RWPE2 (cell line): ENCODE measurements around the gene SMIM31.

Experiments
- ATAC-seq: fragments of 200-7000 bp; cut with Tn5 transposase; 3 replicates; pipeline ENCODE4 v1.9.1; 2021; ENCODE audit warnings: low read depth
- DNase-seq: peaks from one replicate; pipeline ENCODE4 v3.0.0-alpha.2; 2020; ENCODE audit warnings: low spot score
- H3K27ac ChIP-seq: fragments of 450-650 bp; 2 replicates; pipeline ENCODE4 v1.5.1; 2017; ENCODE audit warnings: mild to moderate bottlenecking; ENCODE audit not compliant: poor library complexity, severe bottlenecking
- H3K27me3 ChIP-seq: fragments of 250-450 bp; sonication (Bioruptor Pico); 2 replicates; pipeline ENCODE4 v1.5.1; 2021; ENCODE audit warnings: mild to moderate bottlenecking, moderate library complexity; ENCODE audit not compliant: insufficient read depth, poor library complexity, severe bottlenecking
- H3K36me3 ChIP-seq: fragments of 250-450 bp; sonication (Bioruptor Pico); 2 replicates; pipeline ENCODE4 v1.5.1; 2020; ENCODE audit warnings: low read depth, mild to moderate bottlenecking, moderate library complexity
- H3K4me1 ChIP-seq: fragments of 250-450 bp; sonication (Bioruptor Pico); 2 replicates; pipeline ENCODE4 v1.5.1; 2021; ENCODE audit warnings: mild to moderate bottlenecking, moderate library complexity; ENCODE audit not compliant: insufficient read depth, poor library complexity, severe bottlenecking
- H3K4me3 ChIP-seq: fragments of 250-450 bp; sonication (Bioruptor Pico); 2 replicates; pipeline ENCODE4 v1.5.1; 2021; ENCODE audit warnings: mild to moderate bottlenecking, moderate library complexity; ENCODE audit not compliant: severe bottlenecking
- H3K9me3 ChIP-seq: fragments of 250-450 bp; sonication (Bioruptor Pico); 2 replicates; pipeline ENCODE4 v1.5.1; 2021; ENCODE audit warnings: mild to moderate bottlenecking, moderate library complexity; ENCODE audit not compliant: severe bottlenecking
- TF ChIP-seq, protein P1 (sequence below): fragments of 450-650 bp; IDR thresholded peaks from one replicate; pipeline ENCODE4 v1.5.1; 2017; ENCODE audit warnings: mild to moderate bottlenecking, moderate library complexity; ENCODE audit not compliant: poor library complexity, severe bottlenecking

The SMIM31 gene

DNA sequence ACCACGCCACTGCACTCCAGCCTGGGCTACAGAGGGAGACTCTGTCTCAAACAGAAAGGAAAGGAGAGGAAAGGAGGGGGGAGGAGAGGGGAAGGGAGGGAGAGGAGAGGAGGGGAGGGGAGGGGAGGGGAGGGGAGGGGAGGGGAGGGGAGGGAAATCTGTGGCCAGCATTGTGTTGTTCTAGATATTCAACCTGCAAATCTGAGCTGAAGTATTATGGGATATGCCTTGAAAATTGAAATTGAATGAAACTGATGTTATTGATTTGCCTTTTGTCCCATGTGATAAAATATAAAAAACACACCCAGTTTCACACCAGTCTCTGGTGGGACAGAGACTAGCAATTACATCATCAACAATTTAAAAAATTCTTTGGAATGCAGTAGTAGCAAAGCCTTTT lies 1.5 kb downstream of the SMIM31 start:
- Histone ChIP-seq H3K4me1 (no peaks in the 10 kb centered on the region), H3K27me3 (no peaks in the 10 kb centered on the region), H3K4me3 (no peak overlapping the region), H3K9me3 (no peaks in the 10 kb centered on the region), H3K36me3 (no peaks in the 10 kb centered on the region), H3K27ac (no peak overlapping the region)
- no peak for ATAC-seq
- TF ChIP-seq, protein P1, sequence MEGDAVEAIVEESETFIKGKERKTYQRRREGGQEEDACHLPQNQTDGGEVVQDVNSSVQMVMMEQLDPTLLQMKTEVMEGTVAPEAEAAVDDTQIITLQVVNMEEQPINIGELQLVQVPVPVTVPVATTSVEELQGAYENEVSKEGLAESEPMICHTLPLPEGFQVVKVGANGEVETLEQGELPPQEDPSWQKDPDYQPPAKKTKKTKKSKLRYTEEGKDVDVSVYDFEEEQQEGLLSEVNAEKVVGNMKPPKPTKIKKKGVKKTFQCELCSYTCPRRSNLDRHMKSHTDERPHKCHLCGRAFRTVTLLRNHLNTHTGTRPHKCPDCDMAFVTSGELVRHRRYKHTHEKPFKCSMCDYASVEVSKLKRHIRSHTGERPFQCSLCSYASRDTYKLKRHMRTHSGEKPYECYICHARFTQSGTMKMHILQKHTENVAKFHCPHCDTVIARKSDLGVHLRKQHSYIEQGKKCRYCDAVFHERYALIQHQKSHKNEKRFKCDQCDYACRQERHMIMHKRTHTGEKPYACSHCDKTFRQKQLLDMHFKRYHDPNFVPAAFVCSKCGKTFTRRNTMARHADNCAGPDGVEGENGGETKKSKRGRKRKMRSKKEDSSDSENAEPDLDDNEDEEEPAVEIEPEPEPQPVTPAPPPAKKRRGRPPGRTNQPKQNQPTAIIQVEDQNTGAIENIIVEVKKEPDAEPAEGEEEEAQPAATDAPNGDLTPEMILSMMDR: no peak
- DNase-seq: no peak

DNA sequence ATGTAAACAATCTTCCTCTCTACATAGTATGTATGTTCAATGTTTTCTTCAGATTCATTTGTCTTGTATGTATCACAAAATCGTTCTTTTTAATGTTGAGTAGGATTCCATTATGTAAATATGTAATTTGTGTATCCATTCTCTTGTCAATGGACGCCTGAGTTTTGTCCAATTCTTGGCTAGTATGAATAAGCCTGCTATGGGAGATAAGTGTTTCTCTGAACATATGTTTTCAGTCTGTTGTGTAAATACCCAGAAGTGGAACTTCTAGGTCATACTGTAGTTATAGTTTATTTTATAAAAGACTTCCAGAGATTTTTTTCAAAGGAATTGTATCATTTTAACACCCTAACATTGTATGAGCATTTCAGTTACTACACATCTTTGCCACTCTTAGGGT lies 2.8 kb downstream of the SMIM31 start:
- no peaks in the 10 kb centered on the region for H3K9me3 ChIP-seq
- ATAC-seq (no peak), DNase-seq (no peak)
- no peaks in the 10 kb centered on the region for H3K27me3 ChIP-seq
- TF ChIP-seq, protein P1: no peak
- no peak overlapping the region for H3K27ac ChIP-seq
- no peak overlapping the region for H3K4me3 ChIP-seq
- H3K36me3 ChIP-seq: no peaks in the 10 kb centered on the region
- H3K4me1 ChIP-seq: no peaks in the 10 kb centered on the region

DNA sequence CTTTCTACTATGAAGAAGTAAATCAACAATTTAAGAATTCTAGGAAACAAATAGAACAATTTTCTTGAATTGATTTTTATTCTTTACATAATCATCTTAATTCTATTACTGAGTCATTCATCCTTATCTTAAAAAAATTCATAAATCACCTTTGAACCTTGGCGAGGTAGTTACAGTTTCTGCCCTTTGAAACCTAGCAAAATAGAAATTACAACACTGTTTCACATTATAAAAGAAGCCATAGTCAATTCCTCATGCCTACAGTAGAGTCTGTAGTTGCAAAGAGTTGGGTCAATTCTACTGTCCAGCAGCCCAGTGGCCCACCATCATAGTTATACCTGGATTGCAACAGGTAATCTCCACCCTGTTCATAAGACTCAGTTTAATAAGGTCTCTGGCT lies 7.3 kb downstream of the SMIM31 start:
- ATAC-seq (no peak), DNase-seq (no peak)
- no peaks in the 10 kb centered on the region for H3K4me1 ChIP-seq
- H3K27ac ChIP-seq: no peak overlapping the region
- TF ChIP-seq, protein P1: no peak
- no peak overlapping the region for H3K4me3 ChIP-seq
- no peaks in the 10 kb centered on the region for H3K36me3 ChIP-seq
- no peaks in the 10 kb centered on the region for H3K9me3 ChIP-seq
- no peaks in the 10 kb centered on the region for H3K27me3 ChIP-seq

DNA sequence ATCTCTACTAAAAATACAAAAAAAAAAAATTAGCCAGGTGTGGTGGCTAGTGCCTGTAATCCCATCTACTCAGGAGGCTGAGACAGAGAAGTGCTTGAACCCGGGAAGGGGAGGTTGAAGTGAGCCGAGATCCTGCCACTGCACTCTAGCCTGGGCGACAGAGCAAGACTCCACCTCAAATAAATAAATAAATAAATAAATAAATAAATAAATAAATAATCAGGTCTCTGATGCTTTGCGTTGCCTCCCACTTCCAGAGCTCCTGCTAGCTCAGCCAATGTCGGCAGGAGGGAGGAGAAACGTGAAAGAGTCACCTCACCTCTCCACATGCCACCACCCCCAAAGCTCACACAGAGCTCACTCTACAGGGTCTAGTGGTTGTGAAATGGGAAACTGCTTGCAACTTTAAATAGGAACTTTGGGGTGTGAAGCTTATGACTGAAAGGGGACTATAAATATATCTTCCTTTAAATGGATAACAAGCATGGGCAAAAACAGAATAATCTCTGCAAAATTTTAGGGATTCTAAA lies 7.9 kb downstream of the SMIM31 start:
- no peak for DNase-seq
- H3K4me3 ChIP-seq: no peak overlapping the region
- TF ChIP-seq, protein P1: no peak
- H3K27ac ChIP-seq: no peak overlapping the region
- H3K4me1 ChIP-seq: no peaks in the 10 kb centered on the region
- H3K27me3 ChIP-seq: no peaks in the 10 kb centered on the region
- no peak for ATAC-seq
- no peaks in the 10 kb centered on the region for H3K9me3 ChIP-seq
- no peaks in the 10 kb centered on the region for H3K36me3 ChIP-seq

DNA sequence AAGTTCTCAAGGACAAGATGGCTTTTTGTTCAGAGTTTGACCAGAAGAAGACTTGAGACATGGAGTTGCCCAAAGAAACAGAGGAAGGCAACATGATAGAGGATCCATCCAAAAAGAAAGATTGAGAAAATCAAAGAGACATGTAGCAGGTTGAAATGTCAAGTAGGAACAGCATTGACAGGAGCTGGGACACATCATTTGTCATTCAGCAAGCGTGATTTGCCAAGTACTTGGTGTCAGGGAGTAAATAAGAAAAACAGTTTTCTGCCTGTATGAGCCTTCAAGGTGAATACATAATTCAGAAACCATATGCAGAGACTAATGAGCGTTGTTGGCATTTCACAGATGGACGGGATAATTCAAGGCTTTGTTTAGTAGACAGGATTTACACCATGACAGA lies 11.2 kb downstream of the SMIM31 start:
- no peak for ATAC-seq
- Histone ChIP-seq H3K27me3 (no peaks in the 10 kb centered on the region), H3K4me1 (no peaks in the 10 kb centered on the region), H3K27ac (no peak overlapping the region), H3K4me3 (no peak overlapping the region), H3K9me3 (no peaks in the 10 kb centered on the region), H3K36me3 (no peaks in the 10 kb centered on the region)
- DNase-seq: no peak
- TF ChIP-seq, protein P1: no peak
